Measurements from ENCODE around the gene HOXD3.

GRCh38 chr2:176124110-176124946, 32.8 kb upstream of the HOXD3 start:
- TF ChIP-seq CTCF (IDR thresholded peaks at IDR 0.05; ENCODE audit: low read depth, low read length, poor library complexity, severe bottlenecking) (no peak), EZH2phosphoT487 (IDR thresholded peaks at IDR 0.05; ENCODE audit: borderline replicate concordance, low read length) (no peak)

Data from DOHH2 (cell line).